Neutrophil (primary cell): ENCODE results near the gene PDCD6IP.

Experiments
- H3K27ac ChIP-seq: fragments of 200-600 bp; sonication (generic); 2 replicates; pipeline ENCODE4 v1.5.1; 2016; ENCODE audit warnings: mild to moderate bottlenecking, moderate library complexity
- H3K27me3 ChIP-seq: fragments of 200-600 bp; sonication (generic); 2 replicates; pipeline ENCODE4 v1.6.0; 2016; ENCODE audit warnings: mild to moderate bottlenecking
- H3K36me3 ChIP-seq: fragments of 200-600 bp; sonication (generic); 2 replicates; pipeline ENCODE4 v1.5.1; 2017
- H3K4me1 ChIP-seq, 2 experiments: fragments of 200-600 bp in 1 of 2; sonication (generic) in 1 of 2; 1 replicate in 1 of 2; 2 replicates in 1 of 2; pipeline versions ENCODE4 v1.5.1 to v1.6.1; 2013 to 2016; ENCODE audit warnings: low read depth in 1 of 2, low read length in 1 of 2, mild to moderate bottlenecking in 1 of 2, moderate library complexity in 1 of 2; ENCODE audit not compliant: control insufficient read depth in 1 of 2, insufficient read depth in 1 of 2
- H3K4me3 ChIP-seq, 2 experiments: fragments of 200-600 bp in 1 of 2; sonication (generic) in 1 of 2; 1 replicate in 1 of 2; 2 replicates in 1 of 2; pipeline ENCODE4 v1.5.1; 2013 to 2016; ENCODE audit warnings: low read depth in 1 of 2, low read length in 1 of 2, mild to moderate bottlenecking in 1 of 2, moderate library complexity in 1 of 2
- H3K9me3 ChIP-seq: fragments of 200-600 bp; sonication (generic); 2 replicates; pipeline ENCODE4 v1.5.1; 2016
- TF ChIP-seq, protein P1 (sequence below): fragments of 200-600 bp; sonication (generic); IDR thresholded peaks from 2 replicates; pipeline ENCODE4 v1.5.1; 2016; ENCODE audit warnings: antibody characterized with exemption

Gene PDCD6IP

DNA sequence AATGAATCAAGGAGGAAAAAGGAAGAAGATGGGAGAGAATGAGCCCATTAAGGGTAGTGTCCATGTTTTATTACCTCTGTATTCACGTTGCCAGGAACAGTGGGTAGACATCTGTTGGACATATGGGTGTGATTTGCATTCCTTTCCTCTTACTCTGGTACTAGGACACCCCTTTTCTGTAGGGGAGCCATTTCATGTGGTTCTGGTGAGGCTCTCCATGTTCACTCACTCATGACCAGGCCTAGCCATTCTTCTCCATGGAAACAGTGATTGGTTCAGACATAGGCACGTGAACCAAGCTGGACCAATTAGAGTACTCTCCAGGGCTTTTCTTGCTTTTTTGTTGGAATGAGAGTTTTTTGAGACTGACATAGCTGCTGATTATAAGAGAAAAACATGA, 39.6 kb upstream of the PDCD6IP start:
- no peaks in the 10 kb centered on the region for H3K4me1 ChIP-seq
- H3K4me3 ChIP-seq = no peak overlapping the region
- TF ChIP-seq, protein P1, sequence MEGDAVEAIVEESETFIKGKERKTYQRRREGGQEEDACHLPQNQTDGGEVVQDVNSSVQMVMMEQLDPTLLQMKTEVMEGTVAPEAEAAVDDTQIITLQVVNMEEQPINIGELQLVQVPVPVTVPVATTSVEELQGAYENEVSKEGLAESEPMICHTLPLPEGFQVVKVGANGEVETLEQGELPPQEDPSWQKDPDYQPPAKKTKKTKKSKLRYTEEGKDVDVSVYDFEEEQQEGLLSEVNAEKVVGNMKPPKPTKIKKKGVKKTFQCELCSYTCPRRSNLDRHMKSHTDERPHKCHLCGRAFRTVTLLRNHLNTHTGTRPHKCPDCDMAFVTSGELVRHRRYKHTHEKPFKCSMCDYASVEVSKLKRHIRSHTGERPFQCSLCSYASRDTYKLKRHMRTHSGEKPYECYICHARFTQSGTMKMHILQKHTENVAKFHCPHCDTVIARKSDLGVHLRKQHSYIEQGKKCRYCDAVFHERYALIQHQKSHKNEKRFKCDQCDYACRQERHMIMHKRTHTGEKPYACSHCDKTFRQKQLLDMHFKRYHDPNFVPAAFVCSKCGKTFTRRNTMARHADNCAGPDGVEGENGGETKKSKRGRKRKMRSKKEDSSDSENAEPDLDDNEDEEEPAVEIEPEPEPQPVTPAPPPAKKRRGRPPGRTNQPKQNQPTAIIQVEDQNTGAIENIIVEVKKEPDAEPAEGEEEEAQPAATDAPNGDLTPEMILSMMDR = no peak
- no peaks in the 10 kb centered on the region for H3K36me3 ChIP-seq
- no peak overlapping the region for H3K27ac ChIP-seq
- no peaks in the 10 kb centered on the region for H3K27me3 ChIP-seq
- H3K9me3 ChIP-seq = no peaks in the 10 kb centered on the region

DNA sequence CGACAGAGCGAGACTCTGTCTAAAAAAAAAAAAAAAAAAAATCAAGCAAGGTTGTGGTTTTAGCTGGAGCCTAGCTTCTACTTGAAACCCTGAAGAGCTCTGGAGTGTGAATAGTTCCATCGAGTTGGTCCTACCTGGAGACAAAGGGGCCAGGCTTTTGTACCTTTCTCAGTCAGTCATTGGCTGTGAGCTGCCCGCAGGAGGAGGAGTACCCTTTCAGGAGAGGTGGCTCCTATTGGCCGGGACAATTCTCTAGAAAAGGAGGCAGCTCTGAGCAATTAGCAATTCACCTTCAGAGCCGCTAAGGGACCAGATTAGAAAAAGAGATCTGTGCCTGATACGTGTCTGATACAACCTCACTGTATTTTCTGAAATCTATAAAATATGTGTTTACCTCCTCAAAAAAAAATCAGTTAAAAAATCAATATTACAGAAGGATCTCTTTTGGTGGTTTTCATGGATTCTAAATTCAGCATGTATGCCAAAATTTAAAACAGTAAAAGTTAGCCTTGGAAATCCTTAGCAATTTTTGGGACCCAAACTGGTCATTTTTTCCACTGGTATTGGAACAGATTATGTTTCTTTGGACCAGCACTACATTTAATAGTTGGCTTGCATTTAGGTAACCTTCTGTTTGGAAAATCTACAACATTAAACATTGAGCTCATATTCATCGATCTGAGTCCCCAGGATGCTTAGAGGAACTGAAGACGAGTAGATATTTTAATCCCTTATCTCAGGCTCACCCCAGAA, 29.7 kb upstream of the PDCD6IP start:
- Histone ChIP-seq H3K27me3 (no peaks in the 10 kb centered on the region), H3K9me3 (no peaks in the 10 kb centered on the region)

DNA sequence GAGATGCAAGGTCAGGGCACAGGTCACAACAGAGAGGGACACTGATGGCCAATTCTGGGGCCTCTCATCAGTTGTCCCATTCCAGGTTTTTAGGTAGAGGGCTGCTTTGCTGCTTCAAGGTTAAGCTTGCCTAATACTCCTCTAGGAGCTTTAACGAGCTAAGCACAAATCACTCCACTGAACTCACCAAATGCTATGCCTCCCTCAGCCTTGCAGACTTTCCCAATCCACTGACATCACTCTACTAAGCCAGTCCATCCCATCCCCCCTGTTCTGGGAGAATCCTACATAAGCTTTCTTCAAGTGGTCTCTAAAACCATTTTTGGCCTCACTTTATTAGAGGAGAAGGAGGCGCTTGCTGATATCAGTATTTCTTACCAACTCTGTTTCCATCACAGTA, 24.8 kb upstream of the PDCD6IP start:
- H3K27ac ChIP-seq = no peak overlapping the region
- H3K27me3 ChIP-seq = no peaks in the 10 kb centered on the region
- TF ChIP-seq, protein P1 = no peak
- H3K4me1 ChIP-seq = no peaks in the 10 kb centered on the region
- H3K9me3 ChIP-seq = no peaks in the 10 kb centered on the region
- H3K36me3 ChIP-seq = no peaks in the 10 kb centered on the region
- no peak overlapping the region for H3K4me3 ChIP-seq

More for the DNA sequence above, 29.7 kb upstream of the PDCD6IP start:
- H3K4me1 ChIP-seq = no peaks in the 10 kb centered on the region
- no peak overlapping the region for H3K4me3 ChIP-seq
- no peaks in the 10 kb centered on the region for H3K36me3 ChIP-seq
- no peak overlapping the region for H3K27ac ChIP-seq
- TF ChIP-seq, protein P1 = no peak

DNA sequence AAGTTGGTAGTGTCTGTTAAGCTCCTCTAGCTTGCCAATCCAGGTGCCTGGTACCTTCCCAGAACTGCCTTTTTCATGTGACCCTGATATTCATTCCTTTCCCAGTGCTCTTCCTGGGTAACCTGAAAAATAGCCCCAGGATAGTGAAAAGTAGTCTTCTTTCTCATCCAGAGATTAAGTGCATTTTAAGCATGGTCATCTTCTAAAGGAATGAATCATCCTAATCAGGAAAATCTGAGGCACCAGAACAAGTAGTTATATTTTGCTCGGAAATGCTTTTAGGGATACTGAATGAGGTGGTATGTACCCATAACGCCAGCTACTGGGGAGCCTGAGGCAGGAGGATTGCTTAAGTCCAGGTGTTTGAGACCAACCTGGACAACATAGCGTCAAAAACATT, 23.1 kb upstream of the PDCD6IP start:
- no peaks in the 10 kb centered on the region for H3K36me3 ChIP-seq
- no peak overlapping the region for H3K27ac ChIP-seq
- H3K4me3 ChIP-seq = no peak overlapping the region
- no peaks in the 10 kb centered on the region for H3K4me1 ChIP-seq
- TF ChIP-seq, protein P1 = no peak
- no peaks in the 10 kb centered on the region for H3K9me3 ChIP-seq
- no peaks in the 10 kb centered on the region for H3K27me3 ChIP-seq

DNA sequence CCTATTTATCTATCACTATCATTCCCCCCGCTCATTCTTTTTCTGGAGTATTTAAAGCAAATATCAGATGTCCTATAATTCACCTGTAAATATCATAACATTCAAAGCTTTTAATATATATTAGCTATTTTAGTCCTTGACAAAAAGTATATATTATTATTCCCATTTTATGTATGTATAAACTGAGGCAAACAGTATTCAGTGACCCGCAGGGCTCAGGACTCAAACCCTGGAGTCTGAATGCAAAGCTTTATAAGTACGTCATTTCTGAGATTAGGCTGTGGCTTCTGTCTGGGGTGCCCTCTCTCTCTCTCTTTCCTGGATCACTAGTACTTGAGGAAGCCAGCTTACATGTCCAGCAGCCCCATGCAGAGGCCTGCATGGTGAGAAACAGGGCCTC, 20.4 kb upstream of the PDCD6IP start:
- TF ChIP-seq, protein P1 = no peak

More for the DNA sequence above, 20.4 kb upstream of the PDCD6IP start:
- Histone ChIP-seq H3K27ac (no peak overlapping the region), H3K36me3 (no peaks in the 10 kb centered on the region), H3K4me1 (no peaks in the 10 kb centered on the region), H3K4me3 (no peak overlapping the region), H3K27me3 (no peaks in the 10 kb centered on the region), H3K9me3 (no peaks in the 10 kb centered on the region)
